ENCODE measurements around the gene YEATS4.

The YEATS4 gene

GRCh38 chr12:69397978-69398377, 38.4 kb downstream of the YEATS4 start:
- Histone ChIP-seq H3K4me1 (ENCODE audit: control insufficient read depth, insufficient read depth, low read length) (peaks cover 8% of the 10 kb centered on the region), H3K9ac (ENCODE audit: low read depth, low read length) (no peak overlapping the region), H3K27me3 (ENCODE audit: control insufficient read depth, insufficient read depth, low read length) (no peaks in the 10 kb centered on the region), H3K4me3 (ENCODE audit: low read length) (no peak overlapping the region), H3K36me3 (ENCODE audit: insufficient read depth, low read length) (no peaks in the 10 kb centered on the region), H3K9me3 (replicated peaks; ENCODE audit: low read length) (no peaks in the 10 kb centered on the region), H3K4me2 (ENCODE audit: low read length) (no peak overlapping the region)

DNA sequence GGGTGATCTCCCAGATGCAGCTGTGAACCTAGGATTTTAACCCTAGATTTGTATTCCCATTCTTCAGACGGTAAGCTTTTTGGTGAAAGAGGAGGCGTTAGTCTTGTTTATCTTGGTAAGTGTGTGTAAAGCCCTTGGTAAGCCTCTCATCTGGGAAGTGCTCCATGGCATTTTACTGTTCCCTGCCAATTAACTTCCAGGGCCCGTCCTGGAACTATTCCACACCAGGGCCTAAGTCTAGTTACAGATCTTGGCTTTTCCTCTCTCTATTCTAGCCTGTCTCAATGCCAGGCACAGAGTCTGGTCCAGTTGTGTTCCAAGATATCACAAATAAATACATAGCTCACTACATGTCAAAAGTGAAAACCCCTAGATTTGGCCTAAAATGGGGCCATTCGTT, 42.4 kb downstream of the YEATS4 start:
- H3K36me3 ChIP-seq (ENCODE audit: insufficient read depth, low read length): no peaks in the 10 kb centered on the region
- peaks cover 26% of the 10 kb centered on the region for H3K4me1 ChIP-seq (ENCODE audit: control insufficient read depth, insufficient read depth, low read length)
- no peak overlapping the region for H3K4me3 ChIP-seq (ENCODE audit: low read length)
- no peak overlapping the region for H3K9ac ChIP-seq (ENCODE audit: low read depth, low read length)
- no peak overlapping the region for H3K4me2 ChIP-seq (ENCODE audit: low read length)
- H3K9me3 ChIP-seq (replicated peaks; ENCODE audit: low read length): no peaks in the 10 kb centered on the region
- H3K27me3 ChIP-seq (ENCODE audit: control insufficient read depth, insufficient read depth, low read length): no peaks in the 10 kb centered on the region

GRCh38 chr12:69404851-69405565, 45.5 kb downstream of the YEATS4 start:
- Histone ChIP-seq H3K36me3 (ENCODE audit: insufficient read depth, low read length) (no peaks in the 10 kb centered on the region), H3K4me3 (ENCODE audit: low read length) (peak overlapping the region; percentile 21), H3K9ac (ENCODE audit: low read depth, low read length) (peak overlapping the region; percentile 6), H3K4me2 (ENCODE audit: low read length) (peak overlapping the region; percentile 64), H3K9me3 (replicated peaks; ENCODE audit: low read length) (no peaks in the 10 kb centered on the region), H3K27me3 (ENCODE audit: control insufficient read depth, insufficient read depth, low read length) (no peaks in the 10 kb centered on the region), H3K4me1 (ENCODE audit: control insufficient read depth, insufficient read depth, low read length) (peaks cover 26% of the 10 kb centered on the region)

DNA sequence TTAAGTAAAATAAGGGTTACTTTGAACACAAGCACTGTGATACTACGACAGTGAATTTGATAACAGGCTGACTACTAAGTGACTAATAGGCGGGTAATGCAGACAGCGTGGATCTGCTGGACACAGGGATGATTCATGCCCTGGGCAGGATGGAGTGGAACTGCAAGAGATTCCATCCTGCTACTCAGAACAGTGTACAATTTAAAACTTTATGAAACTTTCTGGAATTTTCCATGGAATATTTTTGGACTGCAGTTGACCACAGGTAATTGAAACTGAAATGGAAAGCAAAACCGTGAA, 46.0 kb downstream of the YEATS4 start:
- peak overlapping the region; percentile 64 for H3K4me2 ChIP-seq (ENCODE audit: low read length)
- H3K4me1 ChIP-seq (ENCODE audit: control insufficient read depth, insufficient read depth, low read length): peaks cover 26% of the 10 kb centered on the region
- peak overlapping the region; percentile 21 for H3K4me3 ChIP-seq (ENCODE audit: low read length)
- H3K9ac ChIP-seq (ENCODE audit: low read depth, low read length): peak overlapping the region; percentile 6
- H3K27me3 ChIP-seq (ENCODE audit: control insufficient read depth, insufficient read depth, low read length): no peaks in the 10 kb centered on the region
- no peaks in the 10 kb centered on the region for H3K36me3 ChIP-seq (ENCODE audit: insufficient read depth, low read length)
- no peaks in the 10 kb centered on the region for H3K9me3 ChIP-seq (replicated peaks; ENCODE audit: low read length)

- Histone ChIP-seq H3K36me3 (ENCODE audit: insufficient read depth, low read length) (no peaks in the 10 kb centered on the region), H3K27me3 (ENCODE audit: control insufficient read depth, insufficient read depth, low read length) (no peaks in the 10 kb centered on the region), H3K4me3 (ENCODE audit: low read length) (no peak overlapping the region), H3K9ac (ENCODE audit: low read depth, low read length) (peak overlapping the region; percentile 2), H3K4me2 (ENCODE audit: low read length) (peak overlapping the region; percentile 53), H3K9me3 (replicated peaks; ENCODE audit: low read length) (no peaks in the 10 kb centered on the region), H3K4me1 (ENCODE audit: control insufficient read depth, insufficient read depth, low read length) (peaks cover 26% of the 10 kb centered on the region)
Observed at GRCh38 chr12:69406217-69406616, 46.7 kb downstream of the YEATS4 start.

DNA sequence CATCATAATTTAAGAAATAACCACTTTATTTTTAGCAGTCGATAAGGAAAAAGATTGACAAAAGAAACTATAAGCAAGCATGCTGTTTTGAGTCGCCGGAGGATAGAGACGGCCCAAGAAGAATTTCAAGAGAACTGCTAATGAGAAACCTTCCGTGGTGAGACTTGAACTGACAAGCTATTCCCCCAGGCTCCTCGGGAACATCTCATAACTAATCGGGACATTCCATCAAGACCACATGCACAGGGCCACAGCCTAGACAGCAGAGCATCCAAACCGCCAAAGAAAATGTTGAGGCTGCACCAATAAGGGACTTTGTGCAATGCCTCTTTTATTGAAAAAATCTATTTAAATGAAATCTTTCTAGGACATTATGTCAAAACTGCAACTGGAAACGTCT, 51.0 kb downstream of the YEATS4 start:
- Histone ChIP-seq H3K27me3 (ENCODE audit: control insufficient read depth, insufficient read depth, low read length) (no peaks in the 10 kb centered on the region), H3K36me3 (ENCODE audit: insufficient read depth, low read length) (no peaks in the 10 kb centered on the region), H3K4me3 (ENCODE audit: low read length) (no peak overlapping the region), H3K4me1 (ENCODE audit: control insufficient read depth, insufficient read depth, low read length) (peaks cover 10% of the 10 kb centered on the region), H3K9me3 (replicated peaks; ENCODE audit: low read length) (no peaks in the 10 kb centered on the region), H3K9ac (ENCODE audit: low read depth, low read length) (no peak overlapping the region), H3K4me2 (ENCODE audit: low read length) (no peak overlapping the region)

DNA sequence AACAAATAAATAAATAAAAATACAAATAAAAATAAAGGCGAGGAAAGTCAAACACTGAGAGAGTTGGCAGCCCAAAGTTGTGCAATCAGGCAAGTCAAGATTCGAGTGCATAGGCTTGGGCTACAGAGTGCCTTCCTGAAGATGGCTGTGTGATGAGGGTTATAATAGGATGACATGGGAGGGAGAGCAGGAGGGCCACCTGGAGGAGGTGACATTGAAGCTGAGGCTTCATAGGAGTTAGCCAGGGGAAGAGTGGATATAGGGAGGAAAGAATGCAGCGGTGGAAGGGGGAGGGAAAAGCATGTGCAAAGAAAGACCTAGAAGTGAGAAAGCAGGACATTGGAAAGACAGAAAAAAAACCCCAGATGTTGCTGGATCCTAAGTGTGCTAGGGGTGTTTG, 53.1 kb downstream of the YEATS4 start:
- Histone ChIP-seq H3K36me3 (ENCODE audit: insufficient read depth, low read length) (no peaks in the 10 kb centered on the region), H3K4me1 (ENCODE audit: control insufficient read depth, insufficient read depth, low read length) (peaks cover 11% of the 10 kb centered on the region), H3K9ac (ENCODE audit: low read depth, low read length) (no peak overlapping the region), H3K27me3 (ENCODE audit: control insufficient read depth, insufficient read depth, low read length) (no peaks in the 10 kb centered on the region), H3K4me3 (ENCODE audit: low read length) (no peak overlapping the region), H3K4me2 (ENCODE audit: low read length) (no peak overlapping the region), H3K9me3 (replicated peaks; ENCODE audit: low read length) (no peaks in the 10 kb centered on the region)

DNA sequence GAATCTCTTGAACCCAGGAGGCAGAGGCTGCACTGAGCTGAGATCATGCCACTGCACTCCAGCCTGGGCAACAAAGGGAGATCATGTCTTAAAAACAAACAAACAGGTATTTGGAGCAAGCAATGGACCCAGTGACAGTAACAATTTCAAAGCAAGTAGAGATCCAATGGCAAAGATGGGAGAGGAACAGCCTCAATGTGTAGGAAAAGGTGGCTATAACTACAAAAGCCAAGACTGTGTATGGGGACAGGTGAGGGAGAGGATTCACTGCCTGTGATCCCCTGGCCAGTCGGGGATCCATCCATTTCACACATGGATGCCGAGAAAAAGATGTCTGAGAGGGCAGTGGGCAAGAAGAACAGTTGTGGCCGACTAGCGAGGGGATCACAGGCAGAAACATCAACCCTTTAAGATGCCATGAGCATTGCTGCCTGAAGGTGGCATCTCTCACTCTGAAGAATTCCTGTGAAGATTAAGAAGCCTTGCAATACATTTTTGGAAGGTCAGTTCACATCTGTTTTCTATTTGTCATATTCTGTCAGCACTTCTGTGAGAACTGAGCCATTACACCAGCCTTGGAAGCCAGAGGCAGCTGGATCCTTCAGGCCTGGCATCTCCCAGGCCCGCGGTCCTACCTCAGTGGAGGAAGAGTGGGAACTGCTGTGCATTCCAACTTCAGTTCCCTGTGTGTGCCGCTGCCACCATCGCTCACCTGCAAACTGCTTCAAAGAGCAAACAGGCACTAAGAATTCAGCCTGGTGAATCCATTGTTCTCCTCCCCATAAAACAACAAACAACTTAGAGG, 56.1 kb downstream of the YEATS4 start:
- Histone ChIP-seq H3K27me3 (ENCODE audit: control insufficient read depth, insufficient read depth, low read length) (no peaks in the 10 kb centered on the region), H3K4me3 (ENCODE audit: low read length) (no peak overlapping the region), H3K9me3 (replicated peaks; ENCODE audit: low read length) (no peaks in the 10 kb centered on the region)

GRCh38 chr12:69417231-69417630, 57.7 kb downstream of the YEATS4 start:
- H3K4me1 ChIP-seq (ENCODE audit: control insufficient read depth, insufficient read depth, low read length): peaks cover 11% of the 10 kb centered on the region
- no peaks in the 10 kb centered on the region for H3K27me3 ChIP-seq (ENCODE audit: control insufficient read depth, insufficient read depth, low read length)
- no peaks in the 10 kb centered on the region for H3K9me3 ChIP-seq (replicated peaks; ENCODE audit: low read length)
- no peaks in the 10 kb centered on the region for H3K36me3 ChIP-seq (ENCODE audit: insufficient read depth, low read length)
- no peak overlapping the region for H3K4me3 ChIP-seq (ENCODE audit: low read length)
- H3K9ac ChIP-seq (ENCODE audit: low read depth, low read length): no peak overlapping the region
- H3K4me2 ChIP-seq (ENCODE audit: low read length): no peak overlapping the region

More for the DNA sequence above, 56.1 kb downstream of the YEATS4 start:
- Histone ChIP-seq H3K36me3 (ENCODE audit: insufficient read depth, low read length) (no peaks in the 10 kb centered on the region), H3K4me1 (ENCODE audit: control insufficient read depth, insufficient read depth, low read length) (peaks cover 11% of the 10 kb centered on the region), H3K4me2 (ENCODE audit: low read length) (peak overlapping the region; percentile 54), H3K9ac (ENCODE audit: low read depth, low read length) (peak overlapping the region; percentile 45)

DNA sequence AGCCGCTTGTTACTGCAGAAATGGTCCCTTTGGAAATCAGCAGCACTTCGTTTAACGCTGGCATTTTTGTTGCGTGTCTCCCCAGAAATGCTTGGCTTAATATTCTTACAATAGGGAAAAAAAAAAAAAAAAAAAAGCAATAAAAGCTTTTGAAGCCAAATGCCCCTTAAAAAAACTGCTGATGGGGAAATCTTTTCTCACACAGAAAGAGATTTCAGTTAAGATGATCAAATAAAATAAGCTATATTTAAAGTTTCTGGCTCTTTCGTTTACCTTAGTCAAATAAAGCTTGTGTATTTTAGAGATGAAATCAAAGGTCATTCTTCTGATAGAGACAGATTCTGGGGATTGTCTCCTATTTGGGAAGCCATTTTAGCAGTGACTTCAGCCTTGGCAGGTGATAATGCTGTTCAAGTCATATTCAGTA, 58.2 kb downstream of the YEATS4 start:
- Histone ChIP-seq H3K4me1 (ENCODE audit: control insufficient read depth, insufficient read depth, low read length) (peaks cover 11% of the 10 kb centered on the region), H3K4me2 (ENCODE audit: low read length) (no peak overlapping the region), H3K36me3 (ENCODE audit: insufficient read depth, low read length) (no peaks in the 10 kb centered on the region), H3K27me3 (ENCODE audit: control insufficient read depth, insufficient read depth, low read length) (no peaks in the 10 kb centered on the region), H3K9ac (ENCODE audit: low read depth, low read length) (no peak overlapping the region), H3K9me3 (replicated peaks; ENCODE audit: low read length) (no peaks in the 10 kb centered on the region), H3K4me3 (ENCODE audit: low read length) (no peak overlapping the region)

DNA sequence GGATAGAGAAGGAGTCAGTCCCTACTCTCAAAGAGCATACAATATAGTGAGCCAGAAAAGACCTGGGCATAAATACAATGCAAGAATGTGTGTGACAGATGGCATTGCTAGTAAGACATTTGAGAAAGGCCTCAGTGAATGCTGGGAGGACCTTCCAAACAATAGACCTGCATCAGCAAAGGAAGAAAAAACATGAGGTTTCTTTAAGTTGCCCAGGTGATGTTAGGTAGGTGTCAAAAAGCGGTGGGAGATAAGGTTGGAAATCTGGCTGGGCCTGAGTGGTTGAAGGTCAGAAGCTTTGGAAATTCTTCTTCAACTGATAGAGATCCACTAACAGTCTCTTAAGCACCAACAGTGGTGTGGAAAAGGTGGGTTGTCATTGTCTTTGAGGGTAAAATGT, 60.2 kb downstream of the YEATS4 start:
- H3K9ac ChIP-seq (ENCODE audit: low read depth, low read length): no peak overlapping the region
- peaks cover 11% of the 10 kb centered on the region for H3K4me1 ChIP-seq (ENCODE audit: control insufficient read depth, insufficient read depth, low read length)
- no peaks in the 10 kb centered on the region for H3K36me3 ChIP-seq (ENCODE audit: insufficient read depth, low read length)
- H3K4me2 ChIP-seq (ENCODE audit: low read length): no peak overlapping the region
- H3K9me3 ChIP-seq (replicated peaks; ENCODE audit: low read length): no peaks in the 10 kb centered on the region
- H3K4me3 ChIP-seq (ENCODE audit: low read length): no peak overlapping the region
- no peaks in the 10 kb centered on the region for H3K27me3 ChIP-seq (ENCODE audit: control insufficient read depth, insufficient read depth, low read length)

GRCh38 chr12:69421548-69421947, 62.0 kb downstream of the YEATS4 start:
- Histone ChIP-seq H3K27me3 (ENCODE audit: control insufficient read depth, insufficient read depth, low read length) (no peaks in the 10 kb centered on the region), H3K36me3 (ENCODE audit: insufficient read depth, low read length) (no peaks in the 10 kb centered on the region), H3K4me3 (ENCODE audit: low read length) (no peak overlapping the region), H3K9ac (ENCODE audit: low read depth, low read length) (no peak overlapping the region), H3K9me3 (replicated peaks; ENCODE audit: low read length) (no peaks in the 10 kb centered on the region), H3K4me1 (ENCODE audit: control insufficient read depth, insufficient read depth, low read length) (peaks cover under 1% of the 10 kb centered on the region), H3K4me2 (ENCODE audit: low read length) (no peak overlapping the region)
